Body of pancreas (tissue), 4 donors: ENCODE measurements around the gene HIC2.
"Not testable (repeated sequence)": the region's sequence is repeated elsewhere in the genome, so short reads cannot be mapped to it uniquely, and the experiment has no call there.

Experiments
- POLR2A ChIP-seq, 3 donors: fragments of 450-650 bp; IDR thresholded peaks; one replicate each; pipeline ENCODE4 v1.6.1; 2016; ENCODE audit warnings: antibody characterized with exemption in 3 of 3, mild to moderate bottlenecking in 2 of 3
- TF ChIP-seq, protein P1 (sequence below), 7 experiments: fragments of 450-650 bp in 4 of 7; fragments of 200-600 bp in 3 of 7; sonication (generic) in 3 of 7; IDR thresholded peaks; one replicate each; pipeline ENCODE4 v1.5.1; 2016 to 2019; ENCODE audit warnings: antibody characterized with exemption in 7 of 7

DNA sequence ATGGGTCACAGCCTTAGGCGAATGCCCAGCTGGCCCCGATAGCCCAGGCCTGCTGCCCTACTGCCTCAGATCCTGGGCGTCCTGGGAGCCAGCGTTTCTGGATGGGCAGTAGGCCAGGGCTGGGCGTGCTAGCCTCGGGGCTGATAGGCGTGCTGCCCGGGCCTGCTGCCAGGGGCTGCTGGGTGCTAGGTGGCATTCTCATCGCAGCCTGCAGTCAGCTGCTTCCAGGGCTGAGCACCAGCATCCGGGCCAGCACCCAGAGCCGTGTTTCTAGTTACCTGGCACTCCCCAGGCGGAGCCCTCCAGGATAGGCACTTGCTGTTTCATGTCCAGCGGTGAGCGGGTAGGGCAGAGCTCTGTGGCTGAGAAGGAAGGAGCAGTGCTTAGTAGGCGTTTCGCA, 23.5 kb downstream of the HIC2 start:
- TF ChIP-seq, protein P1, sequence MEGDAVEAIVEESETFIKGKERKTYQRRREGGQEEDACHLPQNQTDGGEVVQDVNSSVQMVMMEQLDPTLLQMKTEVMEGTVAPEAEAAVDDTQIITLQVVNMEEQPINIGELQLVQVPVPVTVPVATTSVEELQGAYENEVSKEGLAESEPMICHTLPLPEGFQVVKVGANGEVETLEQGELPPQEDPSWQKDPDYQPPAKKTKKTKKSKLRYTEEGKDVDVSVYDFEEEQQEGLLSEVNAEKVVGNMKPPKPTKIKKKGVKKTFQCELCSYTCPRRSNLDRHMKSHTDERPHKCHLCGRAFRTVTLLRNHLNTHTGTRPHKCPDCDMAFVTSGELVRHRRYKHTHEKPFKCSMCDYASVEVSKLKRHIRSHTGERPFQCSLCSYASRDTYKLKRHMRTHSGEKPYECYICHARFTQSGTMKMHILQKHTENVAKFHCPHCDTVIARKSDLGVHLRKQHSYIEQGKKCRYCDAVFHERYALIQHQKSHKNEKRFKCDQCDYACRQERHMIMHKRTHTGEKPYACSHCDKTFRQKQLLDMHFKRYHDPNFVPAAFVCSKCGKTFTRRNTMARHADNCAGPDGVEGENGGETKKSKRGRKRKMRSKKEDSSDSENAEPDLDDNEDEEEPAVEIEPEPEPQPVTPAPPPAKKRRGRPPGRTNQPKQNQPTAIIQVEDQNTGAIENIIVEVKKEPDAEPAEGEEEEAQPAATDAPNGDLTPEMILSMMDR (IDR thresholded peaks at IDR 0.05), result not testable (repeated sequence)
- TF ChIP-seq POLR2A (IDR thresholded peaks at IDR 0.05), result not testable (repeated sequence)
